HG02870 (cell line): ENCODE data around the gene RHBDL3.
"Not testable (repeated sequence)": the region's sequence is repeated elsewhere in the genome, so short reads cannot be mapped to it uniquely, and the experiment has no call there.

ENCODE experiments used
- ATAC-seq: cut with Tn5 transposase; IDR thresholded peaks from one replicate; pipeline ENCODE4 v1.9.1; 2021; ENCODE audit warnings: mild to moderate bottlenecking, moderate library complexity; ENCODE audit not compliant: unreplicated experiment

RHBDL3 gene

DNA sequence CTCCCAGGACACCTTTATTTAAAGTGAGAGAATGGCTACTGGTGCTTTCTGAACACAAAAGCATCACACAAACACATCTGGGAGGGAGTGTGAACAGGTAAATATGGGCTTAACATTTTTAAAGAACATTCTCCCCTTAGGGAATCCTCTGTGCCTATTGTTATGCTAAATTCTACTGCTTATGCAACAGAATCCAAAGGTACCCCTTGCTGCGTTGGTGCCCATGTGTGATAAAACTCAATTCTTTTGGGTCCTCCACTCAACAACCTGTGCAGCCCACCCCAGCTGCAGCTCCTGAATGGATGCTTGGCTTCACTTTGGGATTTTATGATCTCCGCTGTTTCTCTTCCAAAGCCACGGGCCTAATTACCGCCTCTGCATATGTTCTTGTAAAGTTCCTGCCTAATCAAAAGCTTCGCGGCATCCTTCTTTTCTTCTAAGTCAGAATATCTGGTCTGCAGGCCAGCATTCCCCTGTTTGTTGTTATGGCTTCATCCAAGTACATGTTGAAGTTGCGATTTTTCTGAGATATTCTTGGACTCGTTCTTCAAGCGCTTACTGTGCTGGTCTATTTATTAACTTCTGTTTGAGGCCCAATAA, 23.9 kb downstream of the RHBDL3 start:
- ATAC-seq: no peak

GRCh38 chr17:32292094-32292493, 26.5 kb downstream of the RHBDL3 start:
- ATAC-seq: no peak

- ATAC-seq: no peak
These were observed 31.8 kb downstream of the RHBDL3 start for GRCh38 chr17:32297424-32297823.

DNA sequence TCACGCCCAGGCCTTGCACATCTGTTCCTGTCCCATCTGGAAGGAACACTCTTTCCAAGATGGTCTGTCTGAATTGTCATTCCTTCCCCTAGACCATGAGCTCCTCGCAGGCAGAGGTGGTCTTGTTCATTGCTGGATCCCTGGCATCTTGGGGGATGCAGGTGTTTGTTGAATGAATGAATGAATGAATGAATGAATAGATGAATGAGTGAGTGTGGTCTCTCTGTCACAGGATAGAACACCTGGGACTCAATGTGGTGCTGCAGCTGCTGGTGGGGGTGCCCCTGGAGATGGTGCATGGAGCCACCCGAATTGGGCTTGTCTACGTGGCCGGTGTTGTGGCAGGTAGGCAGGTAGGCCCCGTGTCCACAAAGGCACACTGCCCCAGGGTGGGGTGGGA, 32.2 kb downstream of the RHBDL3 start:
- ATAC-seq: no peak

DNA sequence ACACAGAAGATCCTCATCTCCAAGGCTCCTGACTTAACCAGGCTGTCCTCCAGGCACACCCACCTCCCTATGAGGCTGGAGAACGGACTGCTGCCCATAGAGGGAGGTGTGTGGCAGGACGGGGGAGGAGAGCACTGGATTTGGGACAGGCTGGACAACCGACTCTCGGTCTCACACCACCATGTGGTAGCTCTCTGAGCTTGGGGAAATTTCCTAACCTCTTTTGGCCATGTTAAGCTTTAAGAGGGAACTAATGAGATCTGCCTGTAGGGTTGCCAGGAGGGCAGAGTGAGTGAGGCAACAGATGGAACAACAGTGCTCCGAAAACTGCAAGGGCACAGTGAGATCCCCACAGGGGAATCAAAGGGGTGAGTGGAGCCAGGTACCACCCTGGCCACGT, 32.7 kb downstream of the RHBDL3 start:
- ATAC-seq: no peak

- ATAC-seq: no peak
These were observed 33.3 kb downstream of the RHBDL3 start for GRCh38 chr17:32298721-32299579.

GRCh38 chr17:32299580-32300164, 34.0 kb downstream of the RHBDL3 start:
- ATAC-seq: no peak

GRCh38 chr17:32302037-32302436, 36.4 kb downstream of the RHBDL3 start:
- ATAC-seq: no peak

DNA sequence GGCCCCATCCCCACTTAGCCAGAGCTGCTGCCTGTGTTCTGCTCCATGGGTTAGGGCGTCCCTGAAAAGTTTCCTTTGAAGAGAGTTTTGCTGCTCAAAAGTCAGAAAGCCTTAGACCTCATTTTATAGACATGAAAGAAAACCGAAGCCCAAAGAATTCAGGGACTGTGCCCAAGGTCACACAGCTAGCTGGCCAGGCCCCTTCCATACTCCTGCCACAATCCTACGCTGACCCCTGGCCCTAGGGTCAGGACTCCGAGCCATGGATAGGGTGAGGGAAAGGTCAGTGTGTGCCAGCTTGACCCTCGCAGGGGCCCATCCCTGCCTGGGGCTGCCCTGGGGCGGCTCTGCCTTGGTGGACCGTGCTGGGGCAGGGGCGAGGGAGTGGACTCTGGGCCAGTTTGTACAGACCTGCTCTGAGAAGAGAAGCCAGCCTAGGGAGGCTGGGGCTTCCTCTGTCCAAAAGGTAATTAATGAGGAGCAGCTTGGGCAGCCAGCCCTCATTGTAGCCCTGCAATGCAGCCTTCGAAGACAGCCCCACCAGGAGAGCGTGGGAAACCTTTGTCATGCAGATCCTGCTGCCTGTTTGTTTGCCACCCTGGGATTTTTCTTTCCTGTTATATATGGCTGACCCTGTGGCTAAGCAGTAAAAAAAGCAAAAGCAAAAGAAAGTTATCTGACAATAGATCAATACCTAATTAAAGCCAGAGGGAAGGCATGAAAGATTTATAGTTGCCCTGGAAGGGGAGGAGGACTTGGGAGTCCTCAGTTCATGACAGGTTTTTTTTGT, 37.4 kb downstream of the RHBDL3 start:
- ATAC-seq: no peak

- ATAC-seq: no peak
These were observed 38.2 kb downstream of the RHBDL3 start for GRCh38 chr17:32303781-32304288.

DNA sequence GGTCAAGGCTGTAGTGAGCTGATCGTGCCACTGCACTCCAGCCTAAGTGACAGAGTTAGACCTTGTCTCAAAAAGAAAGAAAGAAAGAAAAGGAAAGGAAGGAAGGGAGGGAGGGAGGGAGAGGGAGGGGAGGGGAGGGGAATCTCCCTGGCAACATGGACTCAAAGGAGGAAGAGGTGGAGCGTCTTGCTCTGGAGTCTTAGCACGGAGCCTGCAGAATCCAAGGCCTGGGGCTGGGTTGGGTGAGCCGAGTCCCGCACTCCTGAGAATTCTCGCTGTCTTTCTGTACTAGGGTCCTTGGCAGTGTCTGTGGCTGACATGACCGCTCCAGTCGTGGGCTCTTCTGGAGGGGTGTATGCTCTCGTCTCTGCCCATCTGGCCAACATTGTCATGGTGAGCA, 39.4 kb downstream of the RHBDL3 start:
- no peak for ATAC-seq

GRCh38 chr17:32307658-32308057, 42.0 kb downstream of the RHBDL3 start:
- no peak for ATAC-seq

DNA sequence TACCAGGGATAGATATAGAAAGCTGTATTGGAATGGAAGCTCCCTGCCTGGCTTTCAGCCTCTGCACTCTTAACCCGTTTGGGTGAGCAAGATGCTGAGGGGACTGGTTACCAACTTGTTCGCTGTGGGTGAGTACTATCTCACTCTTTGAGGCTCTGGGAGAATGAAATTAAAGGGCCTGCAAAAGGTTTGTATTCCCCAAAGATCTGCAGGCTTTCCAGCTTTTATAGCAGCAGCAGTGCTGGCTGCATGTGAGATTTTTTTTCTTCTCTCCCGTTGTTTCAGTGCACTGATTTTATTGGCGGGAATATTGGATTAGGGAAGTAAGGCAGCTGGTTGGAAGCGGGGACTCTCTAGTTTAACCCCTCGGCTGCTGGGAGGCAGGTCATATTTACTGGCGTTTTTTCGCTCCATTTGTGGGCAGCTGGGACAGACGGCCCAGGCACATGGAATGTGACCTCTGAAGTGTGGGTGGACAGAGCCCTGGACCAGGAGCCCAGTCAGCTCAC, 45.5 kb downstream of the RHBDL3 start:
- no peak for ATAC-seq

GRCh38 chr17:32314636-32315035, 49.0 kb downstream of the RHBDL3 start:
- no peak for ATAC-seq

DNA sequence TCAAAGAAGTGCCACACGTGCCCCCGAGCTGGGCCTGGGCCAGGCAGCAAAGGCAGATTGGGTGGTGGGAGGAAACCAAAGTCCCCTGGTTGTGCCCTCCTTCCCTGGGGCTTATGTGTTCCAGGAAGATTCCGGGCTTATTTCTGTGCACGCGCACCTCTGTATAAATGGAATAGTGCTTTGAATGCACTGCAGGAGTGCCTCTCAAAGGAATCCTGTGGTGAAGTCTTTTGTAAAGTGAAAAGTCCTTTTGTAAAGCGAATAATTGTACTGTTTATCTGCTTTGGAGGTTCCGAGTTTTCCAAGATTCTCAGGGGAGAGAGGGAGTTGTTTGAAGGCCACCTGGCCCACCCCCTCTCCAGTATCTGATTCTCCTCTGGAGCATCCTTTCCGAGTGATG, 49.5 kb downstream of the RHBDL3 start:
- no peak for ATAC-seq

- ATAC-seq: not testable (repeated sequence)
These were observed 51.0 kb downstream of the RHBDL3 start for GRCh38 chr17:32316653-32317052.

DNA sequence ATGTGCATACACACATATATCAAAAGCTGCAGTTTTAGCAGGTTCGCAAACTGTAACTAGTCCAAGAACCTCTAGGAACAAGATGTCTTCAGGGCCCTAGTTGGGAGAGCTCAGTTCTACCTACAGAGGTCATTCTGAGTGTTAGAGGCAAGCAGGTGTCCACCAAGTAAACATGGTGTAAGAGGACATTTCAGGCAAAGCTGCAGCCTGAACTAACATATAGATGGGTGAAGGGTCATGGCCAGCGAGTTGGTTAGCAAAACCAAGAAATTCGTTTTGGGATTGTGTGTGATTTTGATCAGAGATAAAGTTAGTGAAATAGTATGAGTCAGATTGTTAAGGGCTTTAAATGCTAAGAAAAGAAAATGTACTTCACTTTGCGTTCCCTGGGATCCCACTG, 51.7 kb downstream of the RHBDL3 start:
- ATAC-seq: no peak

DNA sequence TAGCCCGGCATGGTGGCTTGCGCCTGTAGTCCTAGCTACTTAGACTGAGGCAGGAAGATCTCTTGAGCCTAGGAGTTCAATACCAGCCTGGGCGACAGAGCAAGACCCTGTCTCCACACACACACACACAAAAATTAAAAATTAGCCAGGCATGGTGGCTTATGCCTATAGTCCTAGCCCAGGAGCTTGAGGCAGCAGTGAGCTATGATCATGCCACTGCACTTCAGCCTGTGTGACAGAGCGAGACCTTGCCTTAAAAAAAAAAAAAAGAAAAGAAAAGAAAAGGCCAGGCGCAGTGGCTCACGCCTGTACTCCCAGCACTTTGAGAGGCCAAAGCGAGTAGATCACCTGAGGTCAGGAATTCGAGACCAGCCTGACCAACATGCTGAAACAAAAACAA, 52.4 kb downstream of the RHBDL3 start:
- no peak for ATAC-seq

DNA sequence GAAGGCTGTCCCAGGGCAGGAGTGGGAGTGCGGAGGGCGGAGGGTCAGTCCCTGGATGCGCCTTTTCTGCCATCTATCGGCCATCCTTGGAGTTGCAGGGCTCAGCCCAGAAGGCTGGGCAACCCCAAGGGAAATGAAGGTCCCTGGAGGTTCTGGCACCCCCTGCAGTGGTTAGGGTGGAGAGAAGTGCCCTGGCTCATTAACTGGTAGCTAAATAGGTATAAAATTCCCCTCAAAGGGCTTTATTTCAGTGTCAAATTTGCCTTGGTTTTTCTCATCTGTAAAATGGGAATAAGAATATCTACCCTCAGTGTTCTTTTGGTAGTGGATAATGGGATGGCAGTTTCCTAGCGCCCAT, 53.9 kb downstream of the RHBDL3 start:
- ATAC-seq: no peak

DNA sequence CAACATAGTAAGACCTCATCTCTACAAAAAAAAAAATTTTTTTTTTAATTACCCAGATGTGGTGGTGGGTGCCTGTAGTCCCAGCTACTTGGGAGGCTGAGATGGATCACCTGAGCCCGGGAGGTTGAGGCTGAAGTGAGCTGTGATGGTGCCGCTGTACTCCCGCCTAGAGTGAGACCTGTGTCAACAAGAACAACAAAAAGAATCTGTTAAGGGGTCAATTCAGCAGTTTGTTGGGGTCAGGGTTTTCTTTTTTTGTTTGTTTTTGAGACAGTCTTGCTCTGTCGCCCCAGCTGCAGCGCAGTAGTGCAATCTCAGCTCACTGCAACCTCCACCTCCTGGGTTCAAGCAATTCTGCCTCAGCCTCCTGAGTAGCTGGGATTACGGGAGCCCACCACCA, 54.4 kb downstream of the RHBDL3 start:
- ATAC-seq: not testable (repeated sequence)

DNA sequence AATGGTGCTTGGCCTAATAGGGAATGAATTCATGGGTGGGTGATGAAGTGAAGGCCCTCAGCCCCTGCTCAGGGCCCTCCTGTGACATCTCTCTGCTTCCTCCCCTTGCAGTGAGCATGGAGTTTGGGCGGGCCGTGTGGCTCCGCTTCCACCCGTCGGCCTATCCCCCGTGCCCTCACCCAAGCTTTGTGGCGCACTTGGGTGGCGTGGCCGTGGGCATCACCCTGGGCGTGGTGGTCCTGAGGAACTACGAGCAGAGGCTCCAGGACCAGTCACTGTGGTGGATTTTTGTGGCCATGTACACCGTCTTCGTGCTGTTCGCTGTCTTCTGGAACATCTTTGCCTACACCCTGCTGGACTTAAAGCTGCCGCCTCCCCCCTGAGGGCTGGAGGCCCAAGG, 55.2 kb downstream of the RHBDL3 start:
- no peak for ATAC-seq
